ENCODE data around the gene MANF.

Gene MANF

GRCh38 chr3:51355891-51356578 lies 29.1 kb upstream of the MANF start:
- no peak overlapping the region for H3K27ac ChIP-seq (ENCODE audit: low read length)
- no peak overlapping the region for H2AFZ ChIP-seq (ENCODE audit: low read length)
- H3K9me3 ChIP-seq (replicated peaks; ENCODE audit: insufficient read depth, low read length): no peaks in the 10 kb centered on the region
- TF ChIP-seq EZH2 (optimal IDR thresholded peaks at IDR 0.05; ENCODE audit: low read depth, low read length): no peak
- TF ChIP-seq EZH2phosphoT487 (IDR thresholded peaks at IDR 0.05; ENCODE audit: low read length): no peak
- TF ChIP-seq CTCF (IDR thresholded peaks at IDR 0.05; ENCODE audit: low read length): no peak
- DNase-seq: no peak
- no peak overlapping the region for H3K4me2 ChIP-seq (ENCODE audit: low read depth, low read length)
- no peaks in the 10 kb centered on the region for H3K36me3 ChIP-seq (replicated peaks; ENCODE audit: insufficient read depth, low read length)
- H3K4me3 ChIP-seq (ENCODE audit: low read length): no peak overlapping the region
- H3K79me2 ChIP-seq (ENCODE audit: low read length): no peaks in the 10 kb centered on the region
- no peak overlapping the region for H3K9ac ChIP-seq (ENCODE audit: low read length)
- H4K20me1 ChIP-seq (ENCODE audit: insufficient read depth, low read length): no peaks in the 10 kb centered on the region
- no peaks in the 10 kb centered on the region for H3K4me1 ChIP-seq (ENCODE audit: low read length)
- no peaks in the 10 kb centered on the region for H3K9me2 ChIP-seq (replicated peaks; ENCODE audit: insufficient read depth, low read length)
- H3F3A ChIP-seq (ENCODE audit: insufficient read depth, low read length): no peaks in the 10 kb centered on the region
- no peaks in the 10 kb centered on the region for H3K27me3 ChIP-seq (replicated peaks; ENCODE audit: insufficient read depth, low read length)

GRCh38 chr3:51357856-51358255 lies 27.2 kb upstream of the MANF start:
- H3K9me3 ChIP-seq (replicated peaks; ENCODE audit: insufficient read depth, low read length): no peaks in the 10 kb centered on the region
- no peaks in the 10 kb centered on the region for H3K36me3 ChIP-seq (replicated peaks; ENCODE audit: insufficient read depth, low read length)
- no peaks in the 10 kb centered on the region for H3K4me1 ChIP-seq (ENCODE audit: low read length)
- H3K79me2 ChIP-seq (ENCODE audit: low read length): no peaks in the 10 kb centered on the region
- H4K20me1 ChIP-seq (ENCODE audit: insufficient read depth, low read length): no peaks in the 10 kb centered on the region
- H3K9me2 ChIP-seq (replicated peaks; ENCODE audit: insufficient read depth, low read length): no peaks in the 10 kb centered on the region
- no peak overlapping the region for H3K4me3 ChIP-seq (ENCODE audit: low read length)
- H3K9ac ChIP-seq (ENCODE audit: low read length): no peak overlapping the region
- H3K27me3 ChIP-seq (replicated peaks; ENCODE audit: insufficient read depth, low read length): no peaks in the 10 kb centered on the region
- no peak overlapping the region for H2AFZ ChIP-seq (ENCODE audit: low read length)
- no peaks in the 10 kb centered on the region for H3F3A ChIP-seq (ENCODE audit: insufficient read depth, low read length)
- H3K4me2 ChIP-seq (ENCODE audit: low read depth, low read length): no peak overlapping the region
- TF ChIP-seq CTCF (IDR thresholded peaks at IDR 0.05; ENCODE audit: low read length): no peak
- no peak for TF ChIP-seq EZH2phosphoT487 (IDR thresholded peaks at IDR 0.05; ENCODE audit: low read length)
- TF ChIP-seq EZH2 (optimal IDR thresholded peaks at IDR 0.05; ENCODE audit: low read depth, low read length): no peak
- DNase-seq: no peak
- H3K27ac ChIP-seq (ENCODE audit: low read length): no peak overlapping the region

- H3K4me2 ChIP-seq (ENCODE audit: low read depth, low read length): no peak overlapping the region
- no peaks in the 10 kb centered on the region for H3F3A ChIP-seq (ENCODE audit: insufficient read depth, low read length)
- no peaks in the 10 kb centered on the region for H3K27me3 ChIP-seq (replicated peaks; ENCODE audit: insufficient read depth, low read length)
- H3K9me2 ChIP-seq (replicated peaks; ENCODE audit: insufficient read depth, low read length): no peaks in the 10 kb centered on the region
- no peak overlapping the region for H3K27ac ChIP-seq (ENCODE audit: low read length)
- TF ChIP-seq EZH2phosphoT487 (IDR thresholded peaks at IDR 0.05; ENCODE audit: low read length) (no peak), CTCF (IDR thresholded peaks at IDR 0.05; ENCODE audit: low read length) (no peak), EZH2 (optimal IDR thresholded peaks at IDR 0.05; ENCODE audit: low read depth, low read length) (no peak)
- no peak overlapping the region for H3K4me3 ChIP-seq (ENCODE audit: low read length)
- H3K9ac ChIP-seq (ENCODE audit: low read length): no peak overlapping the region
- no peaks in the 10 kb centered on the region for H3K79me2 ChIP-seq (ENCODE audit: low read length)
- no peaks in the 10 kb centered on the region for H4K20me1 ChIP-seq (ENCODE audit: insufficient read depth, low read length)
- no peak for DNase-seq
- no peak overlapping the region for H2AFZ ChIP-seq (ENCODE audit: low read length)
- H3K4me1 ChIP-seq (ENCODE audit: low read length): no peaks in the 10 kb centered on the region
- H3K36me3 ChIP-seq (replicated peaks; ENCODE audit: insufficient read depth, low read length): no peaks in the 10 kb centered on the region
- no peaks in the 10 kb centered on the region for H3K9me3 ChIP-seq (replicated peaks; ENCODE audit: insufficient read depth, low read length)
Observed at GRCh38 chr3:51358981-51359380, 26.1 kb upstream of the MANF start.
